Subcutaneous adipose tissue (tissue), 4 donors: Measurements from ENCODE around the gene LYG2. TPM values are rescaled to one million over a fixed set of nuclear protein-coding genes. Genes with fewer than 3 reads are reported as not detected.
"Not testable (repeated sequence)": the region's sequence is repeated elsewhere in the genome, so short reads cannot be mapped to it uniquely, and the experiment has no call there.

Experiments
- CTCF ChIP-seq: fragments of 450-650 bp; IDR thresholded peaks from one replicate; pipeline ENCODE4 v1.5.1; 2016; ENCODE audit warnings: low read depth, mild to moderate bottlenecking, control low read depth, antibody characterized with exemption, moderate library complexity
- total RNA-seq, 4 donors: library from RNA; depleted of rRNA; stranded (reverse); fragments of >200 nt; gene quantifications; one replicate each; pipeline ENCODE4 v1.1.0, GENCODE V29; 2016

LYG2 gene
- not detected for total RNA-seq

GRCh38 chr2:99255491-99256318 is at the start of gene LYG2:
Gene LYG2, minus strand, starts transcription at chr2:99255666. Its CDS starts 1,406 bp downstream, at chr2:99254260.
- no peak for TF ChIP-seq CTCF

- TF ChIP-seq CTCF, result not testable (repeated sequence)
Observed at GRCh38 chr2:99301097-99301496, 45.6 kb upstream of the LYG2 start, which contains the start of gene LYG1. Gene LYG1, minus strand, starts transcription at chr2:99301197. Its CDS starts 5,527 bp downstream, at chr2:99295670.

DNA sequence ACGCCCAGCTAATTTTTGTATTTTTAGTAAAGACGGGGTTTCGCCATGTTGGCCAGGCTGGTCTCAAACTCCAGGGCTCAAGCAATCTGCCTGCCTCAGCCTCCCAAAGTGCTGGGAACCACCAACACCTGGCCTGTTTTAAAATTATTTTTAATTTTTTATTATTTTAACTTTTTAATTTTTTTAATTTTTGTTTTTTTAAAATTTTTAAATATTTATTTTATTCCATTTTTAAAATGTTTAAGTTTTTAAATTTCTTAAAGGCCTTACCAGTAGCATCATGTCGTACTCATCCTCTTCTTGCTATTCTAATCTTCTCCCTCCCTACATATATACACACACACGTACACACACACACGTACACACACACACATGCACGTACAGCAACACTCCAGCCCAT is 44.1 kb upstream of the LYG2 start:
- TF ChIP-seq CTCF, result no peak

GRCh38 chr2:99297994-99298393 is 42.5 kb upstream of the LYG2 start:
- no peak for TF ChIP-seq CTCF

GRCh38 chr2:99285526-99285925 is 30.1 kb upstream of the LYG2 start:
- no peak for TF ChIP-seq CTCF

DNA sequence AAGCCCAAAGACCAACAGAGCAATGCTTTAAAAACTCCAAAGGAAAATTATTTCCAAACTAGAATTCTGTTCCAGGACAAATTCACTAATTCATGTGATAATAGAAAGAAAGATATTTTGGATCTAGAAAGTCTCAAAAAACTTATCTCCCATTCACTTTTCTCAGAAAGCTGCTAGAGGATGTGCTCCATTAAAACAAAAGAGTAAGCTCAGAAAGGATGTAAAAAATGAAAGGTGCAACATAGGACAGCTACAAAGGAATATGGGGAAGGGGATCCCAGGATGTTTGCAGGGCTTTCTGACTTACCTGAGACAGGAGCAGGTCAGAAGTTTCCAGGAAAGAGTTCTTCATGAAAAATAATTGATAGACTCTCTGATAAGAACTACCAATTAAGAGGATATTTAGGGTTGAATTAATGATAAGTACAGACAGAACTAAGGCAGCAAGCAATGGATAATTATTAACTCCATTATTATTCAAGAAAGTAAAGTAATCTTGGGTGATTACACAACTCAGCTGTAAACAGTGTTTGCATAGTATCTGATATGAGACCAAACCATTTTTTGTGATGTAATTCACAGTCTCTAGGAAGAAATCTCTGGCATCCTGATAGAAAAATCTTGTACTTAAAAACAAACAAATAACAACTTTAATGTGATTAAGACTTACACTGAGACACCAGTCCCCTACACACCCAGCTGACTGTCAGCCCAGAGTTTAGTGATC is 24.7 kb upstream of the LYG2 start:
- no peak for TF ChIP-seq CTCF

DNA sequence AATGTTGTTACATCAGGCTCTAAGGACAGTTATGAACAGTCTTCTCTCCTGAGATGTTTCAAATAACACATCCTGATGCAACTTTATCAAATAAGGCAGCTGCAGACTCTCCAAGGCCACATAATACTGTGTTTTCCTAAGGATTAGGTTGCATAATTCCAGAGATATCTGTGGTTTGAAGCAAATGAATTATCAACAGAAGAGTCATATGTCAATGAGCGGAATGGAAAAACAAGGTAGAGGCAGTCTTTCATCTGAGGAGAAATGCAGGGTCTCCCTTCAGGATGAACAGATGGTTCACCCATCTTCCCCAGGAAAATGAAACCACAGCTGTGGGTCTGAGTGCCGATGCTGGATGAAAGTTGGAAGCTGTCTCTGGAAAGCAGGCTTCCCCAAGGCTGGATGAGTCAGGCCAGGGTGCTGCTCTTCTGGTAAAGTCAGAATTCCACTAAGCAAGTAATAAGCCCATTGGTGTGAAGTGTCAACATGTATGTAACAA is 23.4 kb upstream of the LYG2 start:
- TF ChIP-seq CTCF, result no peak
